ENCODE results near the gene RHCG.

- TF ChIP-seq ZNF384 (IDR thresholded peaks at IDR 0.05): no peak
- TF ChIP-seq TARDBP (IDR thresholded peaks at IDR 0.05): no peak
- no peak for TF ChIP-seq FOXA1 (IDR thresholded peaks at IDR 0.05)
- no peak for TF ChIP-seq FOXK2 (IDR thresholded peaks at IDR 0.05)
- TF ChIP-seq PKNOX1 (IDR thresholded peaks at IDR 0.05): no peak
- TF ChIP-seq SP1 (IDR thresholded peaks at IDR 0.05): no peak
- TF ChIP-seq SUZ12 (IDR thresholded peaks at IDR 0.05): no peak
- no peak for TF ChIP-seq FOXM1 (IDR thresholded peaks at IDR 0.05; ENCODE audit: borderline replicate concordance)
- TF ChIP-seq CTBP1 (IDR thresholded peaks at IDR 0.05; ENCODE audit: borderline replicate concordance): no peak
- no peak for TF ChIP-seq BHLHE40 (IDR thresholded peaks at IDR 0.05; ENCODE audit: borderline replicate concordance)
- no peak for TF ChIP-seq LEF1 (IDR thresholded peaks at IDR 0.05; ENCODE audit: borderline replicate concordance)
- no peak for TF ChIP-seq NFRKB (IDR thresholded peaks at IDR 0.05)
- TF ChIP-seq ELF4 (IDR thresholded peaks at IDR 0.05): no peak
Observed at GRCh38 chr15:89442671-89443307, 53.6 kb downstream of the RHCG start.
